ENCODE data around the gene EPS8L1.

GRCh38 chr19:55091955-55092354, 16.3 kb downstream of the EPS8L1 start:
- TF ChIP-seq POLR2A (IDR thresholded peaks at IDR 0.05; ENCODE audit: low read length) (no peak), GATA1 (IDR thresholded peaks at IDR 0.05; ENCODE audit: low read depth, low read length) (no peak)
